ENCODE measurements around the gene FAM78A.

GRCh38 chr9:131235480-131235851 is 40.8 kb downstream of the FAM78A start:
- TF ChIP-seq CTCF (IDR thresholded peaks at IDR 0.05; ENCODE audit: low read length): no peak
- TF ChIP-seq EZH2 (optimal IDR thresholded peaks at IDR 0.05; ENCODE audit: low read depth, low read length): no peak
